GM12878 (cell line): Measurements from ENCODE around the gene SLC25A48. TPM values are rescaled to one million over a fixed set of nuclear protein-coding genes. Genes with fewer than 3 reads are reported as not detected.

ENCODE experiments used
- ATAC-seq: fragments of 200-7000 bp; cut with Tn5 transposase; 3 replicates; pipeline ENCODE4 v1.9.1; 2020; ENCODE audit warnings: mild to moderate bottlenecking, moderate library complexity
- BruUV-seq: library from RNA; stranded (reverse); fragments of 400-500 nt; replicated peaks from 2 replicates; lab custom pipeline; 2021; lab: Mats Ljungman, UMichigan
- CTCF ChIA-PET: fragments of 300-600 bp; sonication (Branson Sonifier 250); formaldehyde crosslinking; extraction: SDS; loops from one replicate; lab custom pipeline; 2021; ENCODE audit warnings: inconsistent platforms; lab: Yijun Ruan, JAX
- POLR2A ChIA-PET: fragments of 350-600 bp; formaldehyde crosslinking; extraction: SDS; loops from one replicate; lab custom pipeline; 2021; ENCODE audit warnings: inconsistent platforms; lab: Charles Lee
- RAD21 ChIA-PET: fragments of 300-600 bp; sonication (Branson Sonifier 250); formaldehyde crosslinking; loops from one replicate; lab custom pipeline; 2023; ENCODE audit warnings: antibody characterized with exemption; ENCODE audit not compliant: unreplicated experiment; lab: Charles Lee
- SMC1A ChIA-PET: fragments of 300-600 bp; sonication (Branson Sonifier 250); formaldehyde crosslinking; loops from one replicate; lab custom pipeline; 2023; ENCODE audit not compliant: unreplicated experiment, uncharacterized antibody; lab: Charles Lee
- DNase-seq: peaks from one replicate; pipeline ENCODE4 v3.0.0-alpha.2; 2011; ENCODE audit warnings: low read depth, low spot score
- FAIRE-seq: peaks from 3 replicates; lab custom pipeline; 2011; peaks lifted over from hg19 to GRCh38; lab: Jason Lieb, UNC
- H2AFZ ChIP-seq: 2 replicates; pipeline ENCODE4 v1.6.0; 2011; ENCODE audit warnings: low read depth, low read length, control low read depth; ENCODE audit not compliant: control insufficient read depth
- H3K27ac ChIP-seq: 2 replicates; pipeline ENCODE4 v1.5.1; 2011; ENCODE audit warnings: control low read depth; ENCODE audit not compliant: control insufficient read depth, insufficient read depth
- H3K27me3 ChIP-seq, 2 experiments: replicated peaks in 1 of 2; 2 replicates each; pipeline versions ENCODE4 v1.6.0 to v1.6.1; 2011; ENCODE audit warnings: low read length in 1 of 2; ENCODE audit not compliant: control insufficient read depth in 2 of 2, insufficient read depth in 2 of 2
- H3K36me3 ChIP-seq, 2 experiments: 2 replicates each; pipeline ENCODE4 v1.5.1; 2011; ENCODE audit warnings: low read length in 1 of 2; ENCODE audit not compliant: control insufficient read depth in 2 of 2, insufficient read depth in 2 of 2
- H3K4me1 ChIP-seq: 2 replicates; pipeline ENCODE4 v1.6.1; 2011; ENCODE audit warnings: mild to moderate bottlenecking, low read length, moderate library complexity, mixed read lengths; ENCODE audit not compliant: control insufficient read depth, insufficient read depth
- H3K4me2 ChIP-seq: 2 replicates; pipeline ENCODE4 v1.6.0; 2011; ENCODE audit warnings: control low read depth; ENCODE audit not compliant: control insufficient read depth, insufficient read depth
- H3K4me3 ChIP-seq: fragments of 200-600 bp; sonication (generic); 2 replicates; pipeline ENCODE4 v1.5.1; 2016
- H3K79me2 ChIP-seq: 2 replicates; pipeline ENCODE4 v1.6.0; 2011; ENCODE audit warnings: low read length; ENCODE audit not compliant: control insufficient read depth, insufficient read depth
- H3K9ac ChIP-seq: 2 replicates; pipeline ENCODE4 v1.8.0; 2011; ENCODE audit warnings: low read length, control low read depth, mixed read lengths; ENCODE audit not compliant: control insufficient read depth, insufficient read depth
- H3K9me3 ChIP-seq: replicated peaks from 3 replicates; pipeline ENCODE4 v1.5.1; 2011; ENCODE audit warnings: mild to moderate bottlenecking, low read length; ENCODE audit not compliant: control insufficient read depth, insufficient read depth
- H4K20me1 ChIP-seq: 2 replicates; pipeline ENCODE4 v1.6.0; 2011; ENCODE audit not compliant: control insufficient read depth, insufficient read depth
- SPI1 ChIP-seq: IDR thresholded peaks from 2 replicates; pipeline ENCODE4 v1.6.1; 2011; ENCODE audit warnings: low read depth, mild to moderate bottlenecking, low read length, moderate library complexity, borderline replicate concordance; ENCODE audit not compliant: insufficient read depth
- WGBS: methylation state at CpG from one replicate; pipeline ENCODE4 v1.1.6; 2016; ENCODE audit warnings: low lambda C conversion rate; ENCODE audit not compliant: insufficient replicate concordance, insufficient coverage; ENCODE audit errors: missing lambda C conversion rate; 5-methylcytosine and 5-hydroxymethylcytosine counted together
- in situ Hi-C: fragments of 300-500 bp; cut with MboI; formaldehyde crosslinking; loops from 9 replicates; pipeline ENCODE4 v1.14.3; 2018; ENCODE audit warnings: mixed read lengths
- intact Hi-C: fragments of 100-400 bp; cut with micrococcal nuclease; formaldehyde crosslinking; loops from one replicate; pipeline ENCODE4 v1.14.2; 2022; ENCODE audit not compliant: unreplicated experiment
- polyA plus RNA-seq, 11 experiments: library from polyadenylated mRNA; depleted of rRNA in 4 of 11; unstranded in 6 of 11; stranded (reverse) in 5 of 11; fragments of >200 nt; fragmentation: Nextera tagmentation in 4 of 11; fragmentation: Illumina TruSeq in 1 of 11; extraction: Ambion mirVana in 4 of 11; extraction: Trizol in 1 of 11; gene quantifications; 1 replicate in 1 of 11; 2 replicates in 10 of 11; pipeline versions ENCODE4 v1.2.1 to v1.2.3, GENCODE V29; 2011 to 2016; ENCODE audit warnings: inconsistent platforms in 2 of 11, missing spikeins in 2 of 11, low read depth in 1 of 11
- total RNA-seq, 4 experiments: library from RNA; depleted of rRNA in 3 of 4; stranded (reverse); fragments of >200 nt in 3 of 4; fragmentation: Illumina TruSeq in 1 of 4; extraction: Trizol in 1 of 4; gene quantifications; 2 replicates each; pipeline versions ENCODE4 v1.2.1 to v1.2.3, GENCODE V29; 2013 to 2021
- TF ChIP-seq, protein P1 (sequence below): IDR thresholded peaks from 2 replicates; pipeline ENCODE4 v1.6.1; 2012; ENCODE audit warnings: low read depth, low read length, improper control_type of control experiment
- TF ChIP-seq, protein P2 (sequence below), 3 experiments: IDR thresholded peaks in 2 of 3; conservative IDR thresholded peaks in 1 of 3; 2 replicates each; pipeline ENCODE4 v1.5.1; 2011; ENCODE audit warnings: low read depth in 3 of 3, low read length in 3 of 3, mild to moderate bottlenecking in 3 of 3, control low read depth in 2 of 3, moderate library complexity in 2 of 3, inconsistent platforms in 1 of 3, mixed read lengths in 1 of 3; ENCODE audit not compliant: control insufficient read depth in 2 of 3, insufficient read depth in 1 of 3; ENCODE audit errors: extremely low read depth in 1 of 3

Gene SLC25A48
- total and polyA plus RNA-seq, 10 of the 15 experiments (the other 5 are each of a cell fraction or from before 2014, with no cell fraction given) = 0.06 TPM; not detected in 9

DNA sequence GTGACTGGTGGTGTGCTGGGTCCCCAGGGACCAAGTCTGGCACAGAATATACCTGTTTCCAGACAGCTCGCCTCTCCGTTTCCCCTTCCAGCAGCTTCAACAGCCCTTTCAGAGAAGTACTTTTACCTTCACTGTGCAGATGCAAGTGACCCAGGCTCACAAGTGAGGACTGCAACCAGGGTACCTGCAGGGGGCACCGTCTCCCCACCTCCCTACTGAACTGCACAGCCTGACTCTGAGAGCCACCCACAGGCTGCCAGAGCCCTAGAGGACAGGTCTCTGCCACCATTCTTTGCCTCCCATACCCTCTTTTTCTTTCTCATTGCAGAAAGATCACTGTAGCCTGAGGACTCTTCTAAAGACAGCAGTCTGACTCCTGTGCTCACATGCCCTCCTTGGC lies 45.8 kb downstream of the SLC25A48 start:
- no peaks in the 10 kb centered on the region for H3K79me2 ChIP-seq
- no peak overlapping the region for H2AFZ ChIP-seq
- intact Hi-C loops = no loop called here
- BruUV-seq = no TSS peak
- no peak overlapping the region for H3K9ac ChIP-seq
- ChIA-PET CTCF (interaction anchor here (0.8 kb wide), 1 partner anchor 18 kb away, joined by 3 read pairs; no protein-coding TSS in a partner anchor), POLR2A (no interaction called here), RAD21 (no interaction called here)
- no peak overlapping the region for H3K27ac ChIP-seq
- H4K20me1 ChIP-seq = no peaks in the 10 kb centered on the region
- no peak overlapping the region for H3K4me3 ChIP-seq
- in situ Hi-C loops = no loop called here
- TF ChIP-seq SPI1 = no peak
- TF ChIP-seq, protein P1, sequence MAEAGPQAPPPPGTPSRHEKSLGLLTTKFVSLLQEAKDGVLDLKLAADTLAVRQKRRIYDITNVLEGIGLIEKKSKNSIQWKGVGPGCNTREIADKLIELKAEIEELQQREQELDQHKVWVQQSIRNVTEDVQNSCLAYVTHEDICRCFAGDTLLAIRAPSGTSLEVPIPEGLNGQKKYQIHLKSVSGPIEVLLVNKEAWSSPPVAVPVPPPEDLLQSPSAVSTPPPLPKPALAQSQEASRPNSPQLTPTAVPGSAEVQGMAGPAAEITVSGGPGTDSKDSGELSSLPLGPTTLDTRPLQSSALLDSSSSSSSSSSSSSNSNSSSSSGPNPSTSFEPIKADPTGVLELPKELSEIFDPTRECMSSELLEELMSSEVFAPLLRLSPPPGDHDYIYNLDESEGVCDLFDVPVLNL = no peak
- TF ChIP-seq, protein P2, sequence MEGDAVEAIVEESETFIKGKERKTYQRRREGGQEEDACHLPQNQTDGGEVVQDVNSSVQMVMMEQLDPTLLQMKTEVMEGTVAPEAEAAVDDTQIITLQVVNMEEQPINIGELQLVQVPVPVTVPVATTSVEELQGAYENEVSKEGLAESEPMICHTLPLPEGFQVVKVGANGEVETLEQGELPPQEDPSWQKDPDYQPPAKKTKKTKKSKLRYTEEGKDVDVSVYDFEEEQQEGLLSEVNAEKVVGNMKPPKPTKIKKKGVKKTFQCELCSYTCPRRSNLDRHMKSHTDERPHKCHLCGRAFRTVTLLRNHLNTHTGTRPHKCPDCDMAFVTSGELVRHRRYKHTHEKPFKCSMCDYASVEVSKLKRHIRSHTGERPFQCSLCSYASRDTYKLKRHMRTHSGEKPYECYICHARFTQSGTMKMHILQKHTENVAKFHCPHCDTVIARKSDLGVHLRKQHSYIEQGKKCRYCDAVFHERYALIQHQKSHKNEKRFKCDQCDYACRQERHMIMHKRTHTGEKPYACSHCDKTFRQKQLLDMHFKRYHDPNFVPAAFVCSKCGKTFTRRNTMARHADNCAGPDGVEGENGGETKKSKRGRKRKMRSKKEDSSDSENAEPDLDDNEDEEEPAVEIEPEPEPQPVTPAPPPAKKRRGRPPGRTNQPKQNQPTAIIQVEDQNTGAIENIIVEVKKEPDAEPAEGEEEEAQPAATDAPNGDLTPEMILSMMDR (IDR thresholded peaks at IDR 0.05 in 2 of 3, conservative IDR thresholded peaks at IDR 0.05 in 1 of 3; ENCODE audit: control insufficient read depth in 2 of 3, extremely low read depth in 1 of 3, insufficient read depth in 1 of 3, low read depth in 3 of 3, low read length in 3 of 3) = 0 out of 6 replicates have a peak, but pooled peaks of 2 of the 3 experiments have one; percentile 9 to 17
- TF ChIP-seq, all 136 proteins: peak for 1
- Histone ChIP-seq H3K27me3 (no peaks in the 10 kb centered on the region), H3K4me1 (no peaks in the 10 kb centered on the region), H3K36me3 (no peaks in the 10 kb centered on the region), H3K9me3 (no peaks in the 10 kb centered on the region), H3K4me2 (no peak overlapping the region)
- 0% methylated on average over 3 of the region's 3 CpGs for WGBS
- DNase-seq (no peak), FAIRE-seq (no peak), ATAC-seq (peak; percentile 64)
- SMC1A ChIA-PET = no interaction called here
